ENCODE measurements around the gene CCNK. TPM values are rescaled to one million over a fixed set of nuclear protein-coding genes. Genes with fewer than 3 reads are reported as not detected.

Gene CCNK
- total RNA-seq, 1 donor from 2014 or later, result 66.2 TPM

DNA sequence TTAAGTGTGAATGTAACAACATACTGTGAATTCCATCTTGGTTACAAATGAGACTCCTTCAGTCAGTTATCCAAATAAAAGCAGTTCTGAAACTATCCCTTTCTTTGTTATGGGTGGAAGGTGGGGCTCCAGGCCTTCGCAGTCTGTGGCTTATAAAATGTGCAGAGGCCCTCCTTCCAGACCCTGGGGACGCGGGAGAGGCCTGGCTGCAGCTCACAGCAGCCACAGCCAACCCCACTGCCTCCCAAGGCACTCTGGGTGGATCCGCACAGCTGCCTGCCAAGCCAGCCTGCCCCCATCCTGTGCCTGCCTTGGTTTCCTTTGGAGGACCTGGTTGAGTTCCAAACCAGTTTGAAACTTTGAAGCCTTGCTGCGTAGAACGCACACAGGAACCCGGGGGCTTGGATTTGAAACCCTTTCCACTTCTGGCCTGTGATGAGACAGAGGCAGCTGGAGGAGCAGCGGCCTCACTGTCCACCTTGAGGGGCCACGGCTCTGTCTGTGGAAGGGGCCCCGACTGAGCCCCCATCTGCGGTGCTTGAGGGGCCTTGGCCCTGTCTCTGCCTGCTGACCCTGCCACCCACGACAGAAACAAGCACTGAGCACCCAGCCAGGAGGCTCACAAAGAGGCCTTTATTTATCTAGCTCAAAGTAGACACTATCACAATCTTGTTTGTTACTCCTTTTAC lies 30.4 kb downstream of the CCNK start:
- TF ChIP-seq, protein P1, sequence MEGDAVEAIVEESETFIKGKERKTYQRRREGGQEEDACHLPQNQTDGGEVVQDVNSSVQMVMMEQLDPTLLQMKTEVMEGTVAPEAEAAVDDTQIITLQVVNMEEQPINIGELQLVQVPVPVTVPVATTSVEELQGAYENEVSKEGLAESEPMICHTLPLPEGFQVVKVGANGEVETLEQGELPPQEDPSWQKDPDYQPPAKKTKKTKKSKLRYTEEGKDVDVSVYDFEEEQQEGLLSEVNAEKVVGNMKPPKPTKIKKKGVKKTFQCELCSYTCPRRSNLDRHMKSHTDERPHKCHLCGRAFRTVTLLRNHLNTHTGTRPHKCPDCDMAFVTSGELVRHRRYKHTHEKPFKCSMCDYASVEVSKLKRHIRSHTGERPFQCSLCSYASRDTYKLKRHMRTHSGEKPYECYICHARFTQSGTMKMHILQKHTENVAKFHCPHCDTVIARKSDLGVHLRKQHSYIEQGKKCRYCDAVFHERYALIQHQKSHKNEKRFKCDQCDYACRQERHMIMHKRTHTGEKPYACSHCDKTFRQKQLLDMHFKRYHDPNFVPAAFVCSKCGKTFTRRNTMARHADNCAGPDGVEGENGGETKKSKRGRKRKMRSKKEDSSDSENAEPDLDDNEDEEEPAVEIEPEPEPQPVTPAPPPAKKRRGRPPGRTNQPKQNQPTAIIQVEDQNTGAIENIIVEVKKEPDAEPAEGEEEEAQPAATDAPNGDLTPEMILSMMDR (conservative IDR thresholded peaks at IDR 0.05), result no peak
- Mint-ChIP-seq H3K4me1 (ENCODE audit: unreplicated experiment) (peaks cover 5% of the 10 kb centered on the region), H3K9me3 (no peaks in the 10 kb centered on the region), H3K36me3 (peaks cover 4% of the 10 kb centered on the region), H3K27ac (peak overlapping the region; percentile 63), H3K27me3 (no peaks in the 10 kb centered on the region), H3K4me3 (no peak overlapping the region)
- peak; percentile 60 for DNase-seq (ENCODE audit: extremely low spot score, unreplicated experiment)

DNA sequence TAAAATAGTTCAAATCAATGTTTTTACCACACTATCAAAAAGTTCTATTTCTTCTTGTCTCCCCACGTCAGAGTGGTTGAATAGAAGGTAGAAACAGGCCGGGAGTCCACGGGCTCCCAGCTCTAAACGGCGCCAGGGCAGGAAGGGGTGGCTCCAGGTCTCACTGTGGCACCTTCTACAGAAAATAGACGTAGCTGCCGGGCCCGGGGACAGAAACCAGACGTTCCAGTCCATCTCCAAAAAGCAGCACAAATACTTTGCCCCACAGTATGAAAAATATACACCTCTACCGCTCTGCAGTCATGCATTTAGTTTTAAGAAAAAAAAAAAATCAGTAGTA lies 30.9 kb downstream of the CCNK start:
- TF ChIP-seq, protein P1 (conservative IDR thresholded peaks at IDR 0.05), result no peak
- no peak overlapping the region for H3K4me3 Mint-ChIP-seq
- peaks cover 5% of the 10 kb centered on the region for H3K4me1 Mint-ChIP-seq (ENCODE audit: unreplicated experiment)
- DNase-seq (ENCODE audit: extremely low spot score, unreplicated experiment), result peak; percentile 27
- peak overlapping the region; percentile 63 for H3K27ac Mint-ChIP-seq
- H3K9me3 Mint-ChIP-seq, result no peaks in the 10 kb centered on the region
- peaks cover 4% of the 10 kb centered on the region for H3K36me3 Mint-ChIP-seq
- H3K27me3 Mint-ChIP-seq, result no peaks in the 10 kb centered on the region

DNA sequence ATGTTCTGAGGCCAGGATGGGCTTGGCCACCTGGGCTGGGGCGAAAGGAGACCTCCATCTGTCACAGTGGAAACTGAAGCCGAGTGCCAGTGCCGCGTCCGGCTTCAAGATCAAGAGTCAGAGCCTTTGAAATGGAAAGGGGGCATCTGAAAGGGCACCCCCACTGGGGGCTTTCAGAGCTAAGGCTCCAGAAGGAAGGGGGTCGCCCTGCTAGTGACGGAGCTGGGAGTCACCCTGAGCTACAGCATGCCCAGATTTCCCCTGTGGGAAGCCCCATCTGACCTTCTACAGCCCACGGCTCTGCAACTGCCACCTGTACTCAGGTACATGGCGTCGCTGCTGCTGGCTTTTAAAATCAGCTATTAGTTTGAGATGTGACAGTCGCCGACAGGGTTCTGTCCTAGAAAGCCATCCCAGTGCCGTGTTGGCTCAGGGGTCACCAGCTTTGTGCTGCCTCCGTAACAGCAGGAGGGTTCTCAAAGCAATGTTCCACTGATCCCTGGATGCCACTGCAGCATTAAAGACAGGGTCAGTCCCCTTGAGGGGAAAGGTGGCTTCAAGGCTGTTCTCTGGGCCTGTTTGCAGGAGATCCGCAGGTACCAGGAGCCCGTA lies 31.5 kb downstream of the CCNK start:
- Mint-ChIP-seq H3K27me3 (no peaks in the 10 kb centered on the region), H3K27ac (peak overlapping the region; percentile 63), H3K4me1 (ENCODE audit: unreplicated experiment) (peaks cover 5% of the 10 kb centered on the region), H3K9me3 (no peaks in the 10 kb centered on the region), H3K36me3 (peaks cover 1% of the 10 kb centered on the region), H3K4me3 (no peak overlapping the region)
- peak; percentile 60 for DNase-seq (ENCODE audit: extremely low spot score, unreplicated experiment)
- TF ChIP-seq, protein P1 (conservative IDR thresholded peaks at IDR 0.05), result no peak

DNA sequence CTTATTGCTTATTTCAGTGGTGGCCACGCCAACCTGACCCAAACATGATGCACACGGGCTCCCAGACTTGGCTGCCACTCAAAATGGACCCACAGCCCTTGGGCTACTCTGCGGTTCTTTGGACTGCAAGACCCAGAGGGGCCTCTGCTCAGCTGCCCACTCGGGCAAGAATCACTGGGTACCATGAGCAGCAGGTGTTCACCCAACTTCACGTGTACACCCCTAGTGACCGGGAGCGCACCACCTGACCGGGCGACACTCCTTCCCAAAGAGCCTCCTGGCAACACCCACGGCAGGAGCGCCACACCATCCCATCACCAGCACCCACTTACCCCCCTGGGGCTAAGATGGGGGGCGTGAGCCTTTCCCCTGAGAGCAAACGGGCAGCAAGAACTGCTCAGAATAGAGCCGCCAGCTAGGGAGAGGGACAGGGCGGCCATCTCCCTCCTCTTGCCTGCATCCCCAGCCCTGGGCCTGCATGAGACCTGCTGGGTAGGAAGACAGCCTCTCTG lies 32.0 kb downstream of the CCNK start:
- Mint-ChIP-seq H3K4me3 (no peak overlapping the region), H3K27me3 (no peaks in the 10 kb centered on the region), H3K27ac (no peak overlapping the region), H3K4me1 (ENCODE audit: unreplicated experiment) (peaks cover 5% of the 10 kb centered on the region), H3K36me3 (no peaks in the 10 kb centered on the region), H3K9me3 (no peaks in the 10 kb centered on the region)
- peak; percentile 59 for DNase-seq (ENCODE audit: extremely low spot score, unreplicated experiment)
- TF ChIP-seq, protein P1 (conservative IDR thresholded peaks at IDR 0.05), result no peak

DNA sequence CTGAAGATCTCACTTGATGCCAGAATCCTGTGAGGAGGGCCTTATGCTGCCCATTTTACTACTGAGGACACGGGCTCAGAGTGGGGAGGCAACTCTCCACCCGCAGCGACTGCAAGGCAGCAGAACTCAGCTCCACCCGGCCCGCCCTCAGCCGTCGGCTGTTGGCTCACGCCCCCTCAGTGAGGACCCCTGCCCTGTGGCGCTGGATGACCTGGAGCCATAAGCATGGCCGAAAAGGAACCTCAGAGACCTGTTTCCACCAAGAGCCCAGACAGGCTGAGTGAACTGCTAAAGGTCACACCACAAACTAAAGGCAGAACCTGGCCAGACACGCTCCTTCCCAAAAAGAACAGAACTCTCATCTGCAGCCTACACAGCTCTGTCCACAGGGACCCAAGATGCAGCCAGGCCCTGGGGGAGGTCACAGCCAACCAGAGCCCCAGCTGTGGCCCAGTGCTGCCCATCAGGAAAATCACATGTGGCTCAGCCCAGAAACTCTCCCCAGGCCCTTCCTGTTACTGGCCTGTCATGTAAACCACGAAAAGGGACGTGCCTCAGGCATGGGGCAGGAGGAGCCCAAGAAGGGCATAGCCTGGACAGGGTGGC lies 32.8 kb downstream of the CCNK start:
- TF ChIP-seq, protein P1 (conservative IDR thresholded peaks at IDR 0.05), result no peak
- no peak for DNase-seq (ENCODE audit: extremely low spot score, unreplicated experiment)
- no peak overlapping the region for H3K27ac Mint-ChIP-seq

More for the DNA sequence above, 32.8 kb downstream of the CCNK start:
- no peak overlapping the region for H3K4me3 Mint-ChIP-seq
- H3K4me1 Mint-ChIP-seq (ENCODE audit: unreplicated experiment), result peaks cover 5% of the 10 kb centered on the region
- H3K27me3 Mint-ChIP-seq, result no peaks in the 10 kb centered on the region
- no peaks in the 10 kb centered on the region for H3K9me3 Mint-ChIP-seq
- H3K36me3 Mint-ChIP-seq, result no peaks in the 10 kb centered on the region

All from type B pancreatic cell (in vitro differentiated cells).